Upper lobe of left lung (tissue), 6 donors: Measurements from ENCODE around the gene ABCB7. TPM values are rescaled to one million over a fixed set of nuclear protein-coding genes. Genes with fewer than 3 reads are reported as not detected.
"Not testable (repeated sequence)": the region's sequence is repeated elsewhere in the genome, so short reads cannot be mapped to it uniquely, and the experiment has no call there.

Source experiments
- ATAC-seq, 2 donors: fragments of 200-7000 bp; cut with Tn5 transposase; one replicate each; pipeline ENCODE4 v1.9.1; 2022; ENCODE audit warnings: mild to moderate bottlenecking in 2 of 2, moderate library complexity in 2 of 2; ENCODE audit not compliant: low FRiP score in 2 of 2
- DNase-seq, 2 donors: peaks; one replicate each; pipeline ENCODE4 v3.0.0-alpha.2; 2019 to 2020
- H3K27ac ChIP-seq, 4 donors: fragments of 200-600 bp; sonication (generic); one replicate each; pipeline ENCODE4 v1.5.1; 2016 to 2019
- H3K27me3 ChIP-seq, 4 donors: fragments of 200-600 bp; sonication (generic); one replicate each; pipeline ENCODE4 v1.5.1; 2017 to 2019
- H3K36me3 ChIP-seq, 4 donors: fragments of 200-600 bp; sonication (generic); one replicate each; pipeline ENCODE4 v1.5.1; 2016 to 2019
- H3K4me1 ChIP-seq, 4 donors: fragments of 200-600 bp; sonication (generic); one replicate each; pipeline ENCODE4 v1.5.1; 2018 to 2019
- H3K4me3 ChIP-seq, 4 donors: fragments of 200-600 bp; sonication (generic); one replicate each; pipeline ENCODE4 v1.5.1; 2017 to 2019; ENCODE audit warnings: mild to moderate bottlenecking in 2 of 4, moderate library complexity in 1 of 4
- H3K9me3 ChIP-seq, 4 donors: fragments of 200-600 bp; sonication (generic); one replicate each; pipeline ENCODE4 v1.5.1; 2018 to 2019
- EP300 ChIP-seq, 4 donors: sonication (generic); formaldehyde crosslinking; IDR thresholded peaks; one replicate each; pipeline ENCODE4 v1.5.1; 2017; ENCODE audit warnings: antibody characterized with exemption in 4 of 4, control low read depth in 2 of 4
- POLR2A ChIP-seq, 4 donors: fragments of 450-650 bp; IDR thresholded peaks; one replicate each; pipeline ENCODE4 v1.5.1; 2016 to 2017; ENCODE audit warnings: antibody characterized with exemption in 4 of 4, mild to moderate bottlenecking in 2 of 4
- POLR2AphosphoS5 ChIP-seq, 2 donors: sonication (generic); formaldehyde crosslinking; IDR thresholded peaks; one replicate each; pipeline ENCODE4 v1.5.1; 2017; ENCODE audit warnings: antibody characterized with exemption in 2 of 2
- WGBS, 2 donors: methylation state at CpG; one replicate each; pipeline ENCODE4 v1.1.5; 2017 to 2018; 5-methylcytosine and 5-hydroxymethylcytosine counted together
- total RNA-seq, 6 donors: library from RNA; depleted of rRNA in 4 of 6; stranded (reverse); fragments of >200 nt in 4 of 6; gene quantifications; one replicate each; pipeline versions ENCODE4 v1.1.0 to v1.2.1, GENCODE V29; 2016 to 2021
- TF ChIP-seq, protein P1 (sequence below), 6 experiments: fragments of 450-650 bp in 4 of 6; fragments of 200-600 bp in 2 of 6; sonication (generic) in 2 of 6; IDR thresholded peaks; one replicate each; pipeline ENCODE4 v1.5.1; 2016 to 2019; ENCODE audit warnings: antibody characterized with exemption in 6 of 6
- donor health status: DM: no; HTN: no; CAD: no; lungs with moderate emphysema.
- donor health status: DM: no; HTN: yes; CAD: no; lungs with severe emphysema.

Gene ABCB7
- 10 to 100 TPM; 22.1 to 59.8 (median 41.5) TPM for total RNA-seq

- peak; percentile 51 to 90 for DNase-seq
- no peaks in the 10 kb centered on the region for H3K9me3 ChIP-seq
- peak within 1 kb of the TSS; percentile 69 to 81 (median 78) for H3K27ac ChIP-seq
- TF ChIP-seq POLR2A (IDR thresholded peaks at IDR 0.05) (peak in 3 of 4 donors; percentile 20 to 52 (median 22)), POLR2AphosphoS5 (IDR thresholded peaks at IDR 0.05) (peak in 1 of 2 donors; percentile 38), EP300 (IDR thresholded peaks at IDR 0.05) (no peak)
- TF ChIP-seq, protein P1, sequence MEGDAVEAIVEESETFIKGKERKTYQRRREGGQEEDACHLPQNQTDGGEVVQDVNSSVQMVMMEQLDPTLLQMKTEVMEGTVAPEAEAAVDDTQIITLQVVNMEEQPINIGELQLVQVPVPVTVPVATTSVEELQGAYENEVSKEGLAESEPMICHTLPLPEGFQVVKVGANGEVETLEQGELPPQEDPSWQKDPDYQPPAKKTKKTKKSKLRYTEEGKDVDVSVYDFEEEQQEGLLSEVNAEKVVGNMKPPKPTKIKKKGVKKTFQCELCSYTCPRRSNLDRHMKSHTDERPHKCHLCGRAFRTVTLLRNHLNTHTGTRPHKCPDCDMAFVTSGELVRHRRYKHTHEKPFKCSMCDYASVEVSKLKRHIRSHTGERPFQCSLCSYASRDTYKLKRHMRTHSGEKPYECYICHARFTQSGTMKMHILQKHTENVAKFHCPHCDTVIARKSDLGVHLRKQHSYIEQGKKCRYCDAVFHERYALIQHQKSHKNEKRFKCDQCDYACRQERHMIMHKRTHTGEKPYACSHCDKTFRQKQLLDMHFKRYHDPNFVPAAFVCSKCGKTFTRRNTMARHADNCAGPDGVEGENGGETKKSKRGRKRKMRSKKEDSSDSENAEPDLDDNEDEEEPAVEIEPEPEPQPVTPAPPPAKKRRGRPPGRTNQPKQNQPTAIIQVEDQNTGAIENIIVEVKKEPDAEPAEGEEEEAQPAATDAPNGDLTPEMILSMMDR (IDR thresholded peaks at IDR 0.05) = peak in 1 of 6 experiments; percentile 11
- H3K27me3 ChIP-seq = no peaks in the 10 kb centered on the region
- no peaks in the 10 kb centered on the region for H3K36me3 ChIP-seq
- peak; percentile 89 to 98 for ATAC-seq
- 1 to 35% methylated on average over 14 to 35 of the region's 35 CpGs for WGBS, 2 donors
- peak within 1 kb of the TSS; percentile 38 to 72 (median 56) for H3K4me3 ChIP-seq
- peaks cover 0 to 7% (median 5%) of the 10 kb centered on the region in 4 donors for H3K4me1 ChIP-seq
Measured at GRCh38 chrX:75155827-75156525, at the start of gene ABCB7. Gene ABCB7 (minus strand): TSS chrX:75156283. CDS start chrX:75156272, 11 bp downstream.

DNA sequence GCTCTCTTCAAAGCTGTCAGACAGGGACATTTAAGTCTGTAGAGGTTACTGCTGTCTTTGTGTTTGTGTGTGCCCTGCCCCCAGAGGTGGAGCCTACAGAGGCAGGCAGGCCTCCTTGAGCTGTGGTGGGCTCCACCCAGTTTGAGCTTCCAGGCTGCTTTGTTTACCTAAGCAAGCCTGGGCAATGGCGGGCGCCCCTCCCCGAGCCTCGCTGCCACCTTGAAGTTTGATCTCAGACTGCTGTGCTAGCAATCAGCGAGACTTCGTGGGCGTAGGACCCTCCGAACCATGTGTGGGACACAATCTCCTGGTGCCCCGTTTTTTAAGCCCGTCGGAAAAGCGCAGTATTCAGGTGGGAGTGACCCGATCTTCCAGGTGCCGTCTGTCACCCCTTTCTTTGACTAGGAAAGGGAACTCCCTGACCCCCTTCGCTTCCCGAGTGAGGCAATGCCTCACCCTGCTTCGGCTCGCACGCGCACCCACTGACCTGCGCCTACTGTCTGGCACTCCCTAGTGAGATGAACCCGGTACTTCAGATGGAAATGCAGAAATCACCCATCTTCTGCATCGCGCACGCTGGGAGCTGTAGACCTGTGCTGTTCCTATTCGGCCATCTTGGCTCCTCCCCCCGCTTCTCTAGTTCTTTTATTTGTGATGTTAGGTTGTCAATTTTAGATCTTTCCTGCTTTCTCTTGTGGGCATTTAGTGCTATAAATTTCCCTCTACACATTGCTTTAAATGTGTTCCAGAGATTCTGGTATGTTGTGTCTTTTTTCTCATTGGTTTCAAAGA lies 32.5 kb upstream of the ABCB7 start:
- 85 to 86% methylated on average over 10 to 24 of the region's 27 CpGs for WGBS, 2 donors

GRCh38 chrX:75181721-75182120 lies 25.6 kb upstream of the ABCB7 start:
- H3K27me3 ChIP-seq = no peaks in the 10 kb centered on the region
- ATAC-seq (no peak), DNase-seq (no peak)
- no peak for TF ChIP-seq EP300 (IDR thresholded peaks at IDR 0.05)
- TF ChIP-seq, protein P1 (IDR thresholded peaks at IDR 0.05) = no peak
- no peak for TF ChIP-seq POLR2AphosphoS5 (IDR thresholded peaks at IDR 0.05)
- TF ChIP-seq POLR2A (IDR thresholded peaks at IDR 0.05) = no peak
- H3K4me3 ChIP-seq = no peak overlapping the region
- H3K27ac ChIP-seq = no peak overlapping the region
- H3K4me1 ChIP-seq = no peaks in the 10 kb centered on the region
- no peaks in the 10 kb centered on the region for H3K36me3 ChIP-seq
- no peaks in the 10 kb centered on the region for H3K9me3 ChIP-seq

More for the DNA sequence above, 32.5 kb upstream of the ABCB7 start:
- ATAC-seq, H3K27ac ChIP-seq, H3K36me3 ChIP-seq, H3K27me3 ChIP-seq, H3K4me1 ChIP-seq, DNase-seq, H3K9me3 ChIP-seq, H3K4me3 ChIP-seq: not testable (repeated sequence)

GRCh38 chrX:75179536-75180293 lies 23.6 kb upstream of the ABCB7 start:
- not testable (repeated sequence) for H3K4me3 ChIP-seq, H3K36me3 ChIP-seq, ATAC-seq, H3K4me1 ChIP-seq, H3K9me3 ChIP-seq, H3K27me3 ChIP-seq, H3K27ac ChIP-seq
- 79 to 90% methylated on average over 4 to 7 of the region's 25 CpGs for whole genome bisulfite sequencing, 2 donors
- DNase-seq = peak in 1 of 2 donors; percentile 32

DNA sequence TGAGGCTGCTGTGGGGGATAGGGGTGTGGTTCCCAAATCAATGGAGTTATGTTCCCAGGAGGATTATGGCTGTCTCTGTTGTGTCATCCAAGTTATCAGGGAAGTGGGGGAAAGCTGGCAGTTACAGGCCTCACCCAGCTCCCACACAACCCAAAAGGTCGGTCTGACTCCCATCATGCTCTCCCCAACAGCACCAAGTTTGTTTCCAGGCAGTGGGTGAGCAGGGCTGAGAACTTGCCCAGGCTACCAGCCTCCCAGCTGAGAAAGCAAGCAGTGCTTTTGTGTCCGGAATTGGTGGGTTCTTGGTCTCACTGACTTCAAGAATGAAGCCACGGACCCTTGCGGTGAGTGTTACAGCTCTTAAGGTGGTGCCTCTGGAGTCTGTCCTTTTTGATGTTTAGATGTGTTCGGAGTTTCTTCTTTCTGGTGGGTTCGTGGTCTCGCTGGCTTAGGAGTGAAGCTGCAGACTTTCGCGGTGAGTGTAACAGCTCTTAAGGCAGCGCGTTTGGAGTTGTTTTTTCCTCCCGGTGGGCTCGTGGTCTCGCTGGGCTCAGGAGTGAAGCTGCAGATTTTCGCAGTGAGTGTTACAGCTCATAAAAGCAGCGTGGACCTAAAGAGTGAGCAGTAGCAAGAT lies 16.3 kb upstream of the ABCB7 start:
- not testable (repeated sequence) for H3K4me3 ChIP-seq, DNase-seq, H3K36me3 ChIP-seq, H3K9me3 ChIP-seq, ATAC-seq, H3K4me1 ChIP-seq, H3K27me3 ChIP-seq, H3K27ac ChIP-seq
- WGBS, 2 donors = 89 to 95% methylated on average over 15 to 16 of the region's 16 CpGs

DNA sequence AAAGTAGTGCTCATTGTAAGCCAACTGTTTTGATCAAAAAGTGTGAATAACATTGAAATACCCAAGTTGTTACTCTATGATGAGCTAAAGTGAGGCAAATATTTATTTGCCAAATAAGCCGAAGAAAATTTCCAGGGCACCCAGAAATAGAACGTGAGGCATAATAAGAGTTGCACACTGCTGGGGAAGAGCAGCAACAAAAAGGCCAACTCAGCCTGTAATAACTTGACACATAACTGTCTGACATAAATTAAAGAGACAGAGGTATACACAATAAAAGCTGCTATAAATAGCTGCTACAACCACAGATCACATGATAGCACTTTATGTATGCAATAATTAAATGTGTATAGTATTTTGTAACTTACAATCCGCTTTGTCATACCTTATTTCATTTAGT lies 2.0 kb upstream of the ABCB7 start:
- H3K27ac ChIP-seq = no peak overlapping the region
- DNase-seq (no peak), ATAC-seq (no peak)
- 67 to 97% methylated on average over 3 of the region's 3 CpGs for WGBS, 2 donors
- no peak overlapping the region for H3K4me3 ChIP-seq
- TF ChIP-seq POLR2AphosphoS5 (IDR thresholded peaks at IDR 0.05) (no peak), EP300 (IDR thresholded peaks at IDR 0.05) (no peak), POLR2A (IDR thresholded peaks at IDR 0.05) (no peak)
- TF ChIP-seq, protein P1 (IDR thresholded peaks at IDR 0.05) = no peak
- no peaks in the 10 kb centered on the region for H3K27me3 ChIP-seq
- no peaks in the 10 kb centered on the region for H3K9me3 ChIP-seq
- no peaks in the 10 kb centered on the region for H3K36me3 ChIP-seq
- peaks cover 0 to 7% (median 5%) of the 10 kb centered on the region in 4 donors for H3K4me1 ChIP-seq
